ENCODE measurements around the gene CDH13.

Gene CDH13

DNA sequence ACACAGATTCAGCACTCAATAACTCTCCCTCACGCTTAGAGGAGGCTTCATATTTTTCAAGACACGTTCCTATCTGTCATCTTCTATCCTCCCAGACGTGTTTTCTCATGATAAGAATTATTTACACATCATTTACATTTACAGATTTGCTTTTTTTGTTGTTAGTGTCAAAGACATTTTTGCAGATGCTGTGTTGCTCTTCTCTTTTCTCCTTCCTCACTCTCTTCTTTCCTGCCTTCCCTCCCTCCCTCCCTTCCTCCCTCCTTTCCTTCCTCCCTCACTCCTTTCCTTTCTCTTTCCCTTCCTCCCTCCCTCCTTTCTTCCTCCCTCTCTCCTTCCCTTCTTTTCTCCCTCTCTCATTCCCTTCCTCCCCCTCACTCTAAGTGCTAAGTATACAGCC, 643.9 kb downstream of the CDH13 start:
- Histone ChIP-seq H3K79me2 (ENCODE audit: control insufficient read depth, low read length) (no peaks in the 10 kb centered on the region), H4K20me1 (ENCODE audit: control insufficient read depth, insufficient read depth, low read depth, low read length) (no peaks in the 10 kb centered on the region), H3K4me1 (ENCODE audit: control insufficient read depth, low read length) (no peaks in the 10 kb centered on the region), H3K36me3 (ENCODE audit: control insufficient read depth, low read length) (no peaks in the 10 kb centered on the region), H3K9me3 (ENCODE audit: control insufficient read depth, insufficient read depth, low read length) (no peaks in the 10 kb centered on the region), H3K4me3 (ENCODE audit: low read length) (no peak overlapping the region), H3K4me2 (ENCODE audit: low read length) (no peak overlapping the region), H3K27ac (ENCODE audit: low read depth, low read length) (no peak overlapping the region), H3K27me3 (ENCODE audit: control insufficient read depth, low read length) (no peaks in the 10 kb centered on the region), H3K9me2 (replicated peaks; ENCODE audit: control insufficient read depth, low read length) (no peaks in the 10 kb centered on the region), H3F3A (ENCODE audit: control insufficient read depth, insufficient read depth) (no peaks in the 10 kb centered on the region)
- TF ChIP-seq, protein P1, sequence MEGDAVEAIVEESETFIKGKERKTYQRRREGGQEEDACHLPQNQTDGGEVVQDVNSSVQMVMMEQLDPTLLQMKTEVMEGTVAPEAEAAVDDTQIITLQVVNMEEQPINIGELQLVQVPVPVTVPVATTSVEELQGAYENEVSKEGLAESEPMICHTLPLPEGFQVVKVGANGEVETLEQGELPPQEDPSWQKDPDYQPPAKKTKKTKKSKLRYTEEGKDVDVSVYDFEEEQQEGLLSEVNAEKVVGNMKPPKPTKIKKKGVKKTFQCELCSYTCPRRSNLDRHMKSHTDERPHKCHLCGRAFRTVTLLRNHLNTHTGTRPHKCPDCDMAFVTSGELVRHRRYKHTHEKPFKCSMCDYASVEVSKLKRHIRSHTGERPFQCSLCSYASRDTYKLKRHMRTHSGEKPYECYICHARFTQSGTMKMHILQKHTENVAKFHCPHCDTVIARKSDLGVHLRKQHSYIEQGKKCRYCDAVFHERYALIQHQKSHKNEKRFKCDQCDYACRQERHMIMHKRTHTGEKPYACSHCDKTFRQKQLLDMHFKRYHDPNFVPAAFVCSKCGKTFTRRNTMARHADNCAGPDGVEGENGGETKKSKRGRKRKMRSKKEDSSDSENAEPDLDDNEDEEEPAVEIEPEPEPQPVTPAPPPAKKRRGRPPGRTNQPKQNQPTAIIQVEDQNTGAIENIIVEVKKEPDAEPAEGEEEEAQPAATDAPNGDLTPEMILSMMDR (IDR thresholded peaks at IDR 0.05; ENCODE audit: low read depth, low read length, poor library complexity, severe bottlenecking) = no peak
- TF ChIP-seq EZH2phosphoT487 (IDR thresholded peaks at IDR 0.05; ENCODE audit: borderline replicate concordance, low read length) = no peak

DNA sequence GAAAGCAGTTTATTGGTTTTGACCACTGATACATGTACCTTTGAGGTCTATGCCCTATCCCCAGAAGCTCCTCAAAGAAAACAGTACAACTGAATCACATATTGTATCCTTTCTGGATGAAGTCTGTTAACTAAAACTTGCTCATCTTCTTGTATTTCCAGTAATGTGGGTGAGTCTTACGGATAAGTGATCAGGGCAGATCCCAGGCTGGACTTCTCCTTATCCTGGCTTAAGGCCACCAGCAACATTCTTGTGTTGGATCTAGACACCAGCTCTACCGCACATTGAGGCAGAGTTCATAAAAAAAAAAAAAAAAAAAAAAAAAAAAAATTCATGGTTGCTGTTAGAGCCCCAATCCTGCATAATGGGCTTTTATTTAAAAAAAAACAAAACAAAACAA, 644.4 kb downstream of the CDH13 start:
- no peak overlapping the region for H3K4me3 ChIP-seq (ENCODE audit: low read length)
- TF ChIP-seq, protein P1 (IDR thresholded peaks at IDR 0.05; ENCODE audit: low read depth, low read length, poor library complexity, severe bottlenecking) = no peak
- TF ChIP-seq EZH2phosphoT487 (IDR thresholded peaks at IDR 0.05; ENCODE audit: borderline replicate concordance, low read length) = no peak
- H3K4me2 ChIP-seq (ENCODE audit: low read length) = no peak overlapping the region
- H3K36me3 ChIP-seq (ENCODE audit: control insufficient read depth, low read length) = no peaks in the 10 kb centered on the region
- no peaks in the 10 kb centered on the region for H4K20me1 ChIP-seq (ENCODE audit: control insufficient read depth, insufficient read depth, low read depth, low read length)
- no peaks in the 10 kb centered on the region for H3K79me2 ChIP-seq (ENCODE audit: control insufficient read depth, low read length)
- no peaks in the 10 kb centered on the region for H3K4me1 ChIP-seq (ENCODE audit: control insufficient read depth, low read length)
- no peaks in the 10 kb centered on the region for H3K9me3 ChIP-seq (ENCODE audit: control insufficient read depth, insufficient read depth, low read length)
- no peak overlapping the region for H3K27ac ChIP-seq (ENCODE audit: low read depth, low read length)
- H3K9me2 ChIP-seq (replicated peaks; ENCODE audit: control insufficient read depth, low read length) = no peaks in the 10 kb centered on the region
- no peaks in the 10 kb centered on the region for H3K27me3 ChIP-seq (ENCODE audit: control insufficient read depth, low read length)
- no peaks in the 10 kb centered on the region for H3F3A ChIP-seq (ENCODE audit: control insufficient read depth, insufficient read depth)

DNA sequence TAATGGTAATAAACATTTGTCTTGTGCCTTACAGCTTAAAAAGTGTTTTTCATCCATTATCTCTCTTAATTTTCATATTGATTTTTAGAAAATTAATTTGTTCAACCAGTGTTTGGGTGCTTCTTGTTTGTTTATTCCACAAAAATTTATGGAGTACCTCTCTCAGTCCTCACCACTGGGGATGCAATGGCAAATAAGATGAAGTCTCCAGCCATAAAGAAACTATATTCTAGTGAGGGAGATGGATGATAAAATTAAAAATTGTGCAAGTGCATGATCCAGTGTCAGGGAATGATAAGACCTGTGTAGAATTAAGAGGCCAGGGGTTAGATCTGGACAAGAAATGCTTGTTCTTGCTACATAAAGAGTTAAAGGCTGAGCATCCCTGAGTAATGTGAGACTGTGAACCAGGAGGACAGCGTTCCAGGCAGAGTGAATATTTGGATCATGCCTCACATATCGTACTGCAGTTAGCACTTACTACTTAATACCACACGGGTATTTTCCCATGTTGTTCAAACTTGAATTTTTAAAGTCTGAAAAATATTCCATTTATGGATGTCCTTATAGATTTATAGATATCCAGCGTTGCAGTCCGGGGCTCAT, 645.3 kb downstream of the CDH13 start:
- TF ChIP-seq EZH2phosphoT487 (IDR thresholded peaks at IDR 0.05; ENCODE audit: borderline replicate concordance, low read length) = no peak
- TF ChIP-seq, protein P1 (IDR thresholded peaks at IDR 0.05; ENCODE audit: low read depth, low read length, poor library complexity, severe bottlenecking) = no peak
- Histone ChIP-seq H3K4me3 (ENCODE audit: low read length) (no peak overlapping the region), H3K9me2 (replicated peaks; ENCODE audit: control insufficient read depth, low read length) (no peaks in the 10 kb centered on the region), H3K9me3 (ENCODE audit: control insufficient read depth, insufficient read depth, low read length) (no peaks in the 10 kb centered on the region), H4K20me1 (ENCODE audit: control insufficient read depth, insufficient read depth, low read depth, low read length) (no peaks in the 10 kb centered on the region), H3K36me3 (ENCODE audit: control insufficient read depth, low read length) (no peaks in the 10 kb centered on the region), H3K27ac (ENCODE audit: low read depth, low read length) (no peak overlapping the region), H3F3A (ENCODE audit: control insufficient read depth, insufficient read depth) (no peaks in the 10 kb centered on the region), H3K4me2 (ENCODE audit: low read length) (no peak overlapping the region), H3K27me3 (ENCODE audit: control insufficient read depth, low read length) (no peaks in the 10 kb centered on the region), H3K79me2 (ENCODE audit: control insufficient read depth, low read length) (no peaks in the 10 kb centered on the region), H3K4me1 (ENCODE audit: control insufficient read depth, low read length) (no peaks in the 10 kb centered on the region)

Data from DOHH2 (cell line).